Vagina (tissue), 2 donors: ENCODE results near the gene TCF4. TPM values are rescaled to one million over a fixed set of nuclear protein-coding genes. Genes with fewer than 3 reads are reported as not detected.
A peak's percentile ranks its signal among the peaks of the same experiment; 100 is the strongest.

Source experiments
- DNase-seq, 2 donors: peaks; one replicate each; pipeline ENCODE4 v3.0.0-alpha.2; 2017; ENCODE audit errors: extremely low spot score in 2 of 2
- H3K27ac ChIP-seq: fragments of 200-600 bp; sonication (generic); one replicate; pipeline ENCODE4 v1.5.1; 2019
- H3K27me3 ChIP-seq: fragments of 200-600 bp; sonication (generic); one replicate; pipeline ENCODE4 v1.5.1; 2019
- H3K36me3 ChIP-seq, 2 donors: fragments of 200-600 bp; sonication (generic); one replicate each; pipeline ENCODE4 v1.5.1; 2017 to 2019
- H3K4me1 ChIP-seq: fragments of 200-600 bp; sonication (generic); one replicate; pipeline ENCODE4 v1.5.1; 2019
- H3K4me3 ChIP-seq, 2 donors: fragments of 200-600 bp; sonication (generic); 1 replicate in 1 of 2; 2 replicates in 1 of 2; pipeline ENCODE4 v1.5.1; 2016 to 2019
- H3K9me3 ChIP-seq: fragments of 200-600 bp; sonication (generic); one replicate; pipeline ENCODE4 v1.5.1; 2019
- POLR2A ChIP-seq, 2 donors: fragments of 450-650 bp; IDR thresholded peaks; one replicate each; pipeline ENCODE4 v1.6.1; 2017; ENCODE audit warnings: antibody characterized with exemption in 2 of 2, mild to moderate bottlenecking in 2 of 2, moderate library complexity in 2 of 2
- POLR2AphosphoS5 ChIP-seq, 2 donors: sonication (generic); formaldehyde crosslinking; IDR thresholded peaks; one replicate each; pipeline ENCODE4 v1.9.0; 2017; ENCODE audit warnings: antibody characterized with exemption in 2 of 2, mild to moderate bottlenecking in 2 of 2, low read depth in 1 of 2; ENCODE audit not compliant: insufficient read depth in 1 of 2
- intact Hi-C: fragments of 100-400 bp; cut with DNase I; formaldehyde crosslinking; loops from one replicate; pipeline ENCODE4 v1.15.1; 2023
- total RNA-seq: library from RNA; depleted of rRNA; stranded (reverse); fragments of >200 nt; gene quantifications from one replicate; pipeline ENCODE4 v1.2.3, GENCODE V29; 2016
- TF ChIP-seq, protein P1 (sequence below), 3 experiments: fragments of 450-650 bp in 2 of 3; fragments of 200-600 bp in 1 of 3; sonication (generic) in 1 of 3; IDR thresholded peaks; one replicate each; pipeline ENCODE4 v1.5.1; 2017 to 2019; ENCODE audit warnings: antibody characterized with exemption in 3 of 3, mild to moderate bottlenecking in 2 of 3, moderate library complexity in 2 of 3

The TCF4 gene
- total RNA-seq, 1 donor from 2014 or later = 105 TPM

DNA sequence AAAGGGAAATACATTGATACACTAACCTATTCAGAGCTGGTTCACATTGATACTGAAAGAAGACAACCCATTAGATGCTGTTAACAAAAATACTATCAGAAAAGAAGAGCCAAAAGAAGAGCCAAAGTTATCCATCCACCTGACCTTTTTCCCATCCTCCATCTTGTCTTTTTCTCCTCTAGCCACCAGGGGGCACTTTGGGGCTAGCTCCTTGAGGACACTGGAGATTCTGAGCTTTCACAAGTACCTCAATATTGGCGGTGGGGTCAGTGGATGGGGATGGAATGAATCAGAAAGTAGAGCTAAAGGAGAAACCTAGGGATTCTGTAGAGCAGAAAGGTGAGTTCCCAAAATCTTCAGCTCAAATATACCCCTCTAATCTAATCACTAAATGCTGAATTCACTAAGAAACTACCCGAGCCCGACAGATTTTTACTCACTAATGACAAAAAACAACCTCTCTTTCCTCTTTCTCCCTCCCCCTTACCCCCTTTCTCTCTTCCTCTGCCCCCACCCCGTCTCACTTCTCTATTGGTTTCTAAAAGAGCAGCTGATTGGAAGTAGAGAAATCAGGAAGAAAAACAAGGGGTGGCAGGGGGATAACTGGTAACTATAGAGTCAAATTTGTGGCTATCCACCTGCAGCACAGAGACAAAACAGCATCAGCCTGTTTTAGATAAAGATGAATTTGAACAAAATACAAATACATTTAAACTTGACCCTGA, 203.3 kb downstream of the TCF4 start:
- H3K27me3 ChIP-seq = no peaks in the 10 kb centered on the region
- no peaks in the 10 kb centered on the region for H3K9me3 ChIP-seq
- intact Hi-C loops = no loop called here
- H3K4me1 ChIP-seq = peaks cover 17% of the 10 kb centered on the region
- DNase-seq = no peak
- no peak overlapping the region for H3K27ac ChIP-seq
- no peaks in the 10 kb centered on the region for H3K36me3 ChIP-seq
- TF ChIP-seq, protein P1, sequence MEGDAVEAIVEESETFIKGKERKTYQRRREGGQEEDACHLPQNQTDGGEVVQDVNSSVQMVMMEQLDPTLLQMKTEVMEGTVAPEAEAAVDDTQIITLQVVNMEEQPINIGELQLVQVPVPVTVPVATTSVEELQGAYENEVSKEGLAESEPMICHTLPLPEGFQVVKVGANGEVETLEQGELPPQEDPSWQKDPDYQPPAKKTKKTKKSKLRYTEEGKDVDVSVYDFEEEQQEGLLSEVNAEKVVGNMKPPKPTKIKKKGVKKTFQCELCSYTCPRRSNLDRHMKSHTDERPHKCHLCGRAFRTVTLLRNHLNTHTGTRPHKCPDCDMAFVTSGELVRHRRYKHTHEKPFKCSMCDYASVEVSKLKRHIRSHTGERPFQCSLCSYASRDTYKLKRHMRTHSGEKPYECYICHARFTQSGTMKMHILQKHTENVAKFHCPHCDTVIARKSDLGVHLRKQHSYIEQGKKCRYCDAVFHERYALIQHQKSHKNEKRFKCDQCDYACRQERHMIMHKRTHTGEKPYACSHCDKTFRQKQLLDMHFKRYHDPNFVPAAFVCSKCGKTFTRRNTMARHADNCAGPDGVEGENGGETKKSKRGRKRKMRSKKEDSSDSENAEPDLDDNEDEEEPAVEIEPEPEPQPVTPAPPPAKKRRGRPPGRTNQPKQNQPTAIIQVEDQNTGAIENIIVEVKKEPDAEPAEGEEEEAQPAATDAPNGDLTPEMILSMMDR (IDR thresholded peaks at IDR 0.05) = peak in 1 of 3 experiments; percentile 40
- TF ChIP-seq POLR2AphosphoS5 (IDR thresholded peaks at IDR 0.05; ENCODE audit: insufficient read depth in 1 of 2, low read depth in 1 of 2) = no peak
- H3K4me3 ChIP-seq = no peak overlapping the region

DNA sequence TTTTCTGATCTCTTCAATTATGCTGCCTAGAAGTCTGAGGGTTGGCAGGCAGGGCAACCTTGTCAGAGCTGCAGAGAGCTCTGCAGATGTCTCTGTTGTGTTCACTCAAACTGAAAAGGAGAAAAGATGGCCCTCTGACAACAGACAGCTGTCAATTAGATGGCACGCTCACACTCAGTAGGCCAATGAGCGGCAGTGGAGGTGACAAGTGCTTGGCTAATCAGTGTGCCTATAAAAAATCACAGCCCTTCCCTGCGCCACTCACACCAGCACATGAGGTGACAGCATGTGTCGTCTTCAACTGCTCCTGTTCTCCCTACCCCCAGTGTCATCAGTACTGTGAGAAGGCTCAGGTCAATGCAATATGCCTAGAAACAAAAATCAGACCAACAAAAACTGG, 203.9 kb downstream of the TCF4 start:
- H3K9me3 ChIP-seq = no peaks in the 10 kb centered on the region
- H3K4me3 ChIP-seq = no peak overlapping the region
- H3K36me3 ChIP-seq = no peaks in the 10 kb centered on the region
- intact Hi-C loops = no loop called here
- no peak overlapping the region for H3K27ac ChIP-seq
- no peak for TF ChIP-seq POLR2A (IDR thresholded peaks at IDR 0.05)
- TF ChIP-seq POLR2AphosphoS5 (IDR thresholded peaks at IDR 0.05; ENCODE audit: insufficient read depth in 1 of 2, low read depth in 1 of 2) = no peak
- TF ChIP-seq, protein P1 (IDR thresholded peaks at IDR 0.05) = no peak
- H3K4me1 ChIP-seq = peaks cover 17% of the 10 kb centered on the region
- no peak for DNase-seq
- H3K27me3 ChIP-seq = no peaks in the 10 kb centered on the region

DNA sequence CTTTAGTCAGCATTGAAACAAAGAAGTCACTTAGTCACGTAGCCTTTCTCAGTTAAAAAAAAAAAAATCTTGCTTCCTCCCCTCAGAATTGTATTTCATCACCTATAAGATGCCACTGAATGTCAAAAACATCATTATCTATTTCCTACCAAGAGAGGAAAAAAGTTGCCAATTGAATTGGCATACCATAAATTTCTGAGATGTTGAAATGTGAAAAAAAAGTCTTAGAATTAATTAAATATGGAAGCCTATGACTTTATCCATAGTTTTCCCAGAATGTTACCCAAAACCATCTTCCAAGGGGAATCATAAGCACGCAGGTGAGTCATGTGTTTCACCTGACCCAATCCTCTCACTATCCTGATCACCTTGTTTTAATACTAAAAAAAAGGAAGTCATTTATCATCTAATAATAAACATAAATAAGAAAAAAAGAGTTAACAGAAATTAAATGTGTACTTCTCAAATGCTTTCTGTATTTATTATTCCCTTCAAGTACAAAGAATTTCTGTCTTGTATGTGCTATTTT, 205.7 kb downstream of the TCF4 start:
- intact Hi-C loops = no loop called here
- no peaks in the 10 kb centered on the region for H3K9me3 ChIP-seq
- TF ChIP-seq POLR2AphosphoS5 (IDR thresholded peaks at IDR 0.05; ENCODE audit: insufficient read depth in 1 of 2, low read depth in 1 of 2) = no peak
- TF ChIP-seq POLR2A (IDR thresholded peaks at IDR 0.05) = no peak
- TF ChIP-seq, protein P1 (IDR thresholded peaks at IDR 0.05) = no peak
- no peaks in the 10 kb centered on the region for H3K36me3 ChIP-seq
- H3K4me1 ChIP-seq = peaks cover 5% of the 10 kb centered on the region
- H3K4me3 ChIP-seq = no peak overlapping the region
- no peaks in the 10 kb centered on the region for H3K27me3 ChIP-seq
- H3K27ac ChIP-seq = no peak overlapping the region
- no peak for DNase-seq

DNA sequence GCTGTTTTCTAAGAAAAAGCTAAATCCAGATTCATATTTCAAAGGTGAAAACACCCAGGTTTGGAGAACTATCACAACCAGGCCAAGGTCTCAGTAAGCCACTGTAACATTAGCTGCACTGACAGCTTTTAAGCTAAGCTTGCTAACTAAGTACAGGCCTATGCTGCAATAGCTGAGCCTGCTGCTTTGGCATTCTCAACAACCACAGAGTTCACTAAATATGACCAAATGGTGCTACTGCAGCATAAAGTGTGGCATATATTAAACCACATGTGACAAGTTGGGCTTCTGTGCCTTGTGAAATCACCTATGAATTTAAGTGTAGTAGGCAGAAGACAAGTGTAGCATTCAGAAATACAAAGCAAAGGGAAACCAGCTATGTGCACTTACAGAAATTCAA, 206.7 kb downstream of the TCF4 start:
- no peak for TF ChIP-seq POLR2AphosphoS5 (IDR thresholded peaks at IDR 0.05; ENCODE audit: insufficient read depth in 1 of 2, low read depth in 1 of 2)
- TF ChIP-seq POLR2A (IDR thresholded peaks at IDR 0.05) = no peak
- TF ChIP-seq, protein P1 (IDR thresholded peaks at IDR 0.05) = no peak
- H3K4me3 ChIP-seq = no peak overlapping the region
- intact Hi-C loops = no loop called here

DNA sequence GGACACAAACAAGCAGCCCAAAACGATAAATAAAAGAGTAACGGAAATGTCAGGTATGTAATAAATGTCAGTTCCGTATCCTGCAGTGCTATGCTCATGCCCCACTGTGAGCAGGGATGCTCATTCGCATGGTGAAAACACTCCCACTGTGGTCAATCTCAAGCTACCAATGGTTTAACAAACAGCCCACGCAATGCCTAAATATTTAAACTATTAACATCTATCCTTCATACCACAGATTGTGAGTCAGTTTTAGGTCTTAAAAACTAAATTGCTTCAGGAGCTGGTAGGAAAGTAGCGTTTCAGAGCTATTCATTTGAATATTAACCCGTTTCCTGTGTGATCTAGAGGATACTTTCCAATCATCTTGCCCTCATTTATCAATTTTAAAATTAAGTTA, 207.4 kb downstream of the TCF4 start:
- no peak for DNase-seq
- Histone ChIP-seq H3K27me3 (no peaks in the 10 kb centered on the region), H3K27ac (no peak overlapping the region), H3K4me3 (no peak overlapping the region), H3K4me1 (no peaks in the 10 kb centered on the region), H3K9me3 (no peaks in the 10 kb centered on the region), H3K36me3 (no peaks in the 10 kb centered on the region)
- intact Hi-C loops = no loop called here
- TF ChIP-seq, protein P1 (IDR thresholded peaks at IDR 0.05) = no peak
- no peak for TF ChIP-seq POLR2A (IDR thresholded peaks at IDR 0.05)
- TF ChIP-seq POLR2AphosphoS5 (IDR thresholded peaks at IDR 0.05; ENCODE audit: insufficient read depth in 1 of 2, low read depth in 1 of 2) = no peak

More for the DNA sequence above, 206.7 kb downstream of the TCF4 start:
- no peaks in the 10 kb centered on the region for H3K36me3 ChIP-seq
- DNase-seq = no peak
- no peaks in the 10 kb centered on the region for H3K4me1 ChIP-seq
- H3K27me3 ChIP-seq = no peaks in the 10 kb centered on the region
- no peak overlapping the region for H3K27ac ChIP-seq
- H3K9me3 ChIP-seq = no peaks in the 10 kb centered on the region
